Thyroid gland (tissue), 4 donors: ENCODE measurements around the gene N4BP2L2.

Experiments used
- CTCF ChIP-seq, 6 experiments: fragments of 200-600 bp in 3 of 6; fragments of 450-650 bp in 3 of 6; sonication (generic) in 3 of 6; IDR thresholded peaks; one replicate each; pipeline ENCODE4 v1.5.1; 2016 to 2019; ENCODE audit warnings: antibody characterized with exemption in 6 of 6, mild to moderate bottlenecking in 2 of 6, inconsistent platforms in 1 of 6, moderate library complexity in 1 of 6
- POLR2A ChIP-seq, 2 donors: fragments of 450-650 bp; IDR thresholded peaks; one replicate each; pipeline ENCODE4 v1.6.1; 2017; ENCODE audit warnings: antibody characterized with exemption in 2 of 2, mild to moderate bottlenecking in 2 of 2, moderate library complexity in 1 of 2

DNA sequence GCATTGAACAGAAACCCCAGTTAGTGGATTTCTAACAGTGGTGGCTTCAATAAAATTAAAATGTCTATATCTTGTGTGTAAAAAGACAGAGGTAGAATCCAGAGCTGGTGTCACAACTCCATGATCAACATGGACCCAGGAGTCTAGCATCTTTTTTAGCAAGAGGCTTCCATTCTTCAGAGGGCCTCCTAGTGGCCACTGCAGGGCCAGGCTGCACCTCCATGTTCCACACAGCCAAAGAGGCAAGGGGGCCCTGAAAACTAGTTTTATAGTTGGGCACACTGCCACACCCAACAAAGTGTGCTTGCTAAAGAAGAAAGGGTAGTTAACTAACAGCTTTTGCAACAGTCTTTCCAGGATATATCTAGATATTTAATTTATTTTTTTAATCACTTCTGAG, 123.6 kb downstream of the N4BP2L2 start:
- peak in 1 of 6 experiments; percentile 33 for TF ChIP-seq CTCF (IDR thresholded peaks at IDR 0.05)
- TF ChIP-seq POLR2A (IDR thresholded peaks at IDR 0.05) = no peak
